RPMI8226 (cell line): ENCODE data around the gene BRD2.

Experiments
- DNase-seq: peaks from one replicate; pipeline ENCODE4 v3.0.0-alpha.2; 2015

The BRD2 gene

GRCh38 chr6:32973144-32974015 is 5.0 kb downstream of the BRD2 start:
- DNase-seq = peak; percentile 67

- peak; percentile 64 for DNase-seq
These were observed 5.6 kb downstream of the BRD2 start for GRCh38 chr6:32974016-32974333.

- no peak for DNase-seq
These were observed 6.3 kb downstream of the BRD2 start for GRCh38 chr6:32974541-32975308.

GRCh38 chr6:32975886-32976285 is 7.5 kb downstream of the BRD2 start:
- DNase-seq = no peak

GRCh38 chr6:32976334-32977069 is 8.1 kb downstream of the BRD2 start:
- no peak for DNase-seq

GRCh38 chr6:32977272-32977952 is 9.0 kb downstream of the BRD2 start:
- DNase-seq = no peak

- no peak for DNase-seq
These were observed 9.5 kb downstream of the BRD2 start for GRCh38 chr6:32977953-32978324.

- DNase-seq = no peak
These were observed 11.5 kb downstream of the BRD2 start for GRCh38 chr6:32979720-32980487.

- DNase-seq = no peak
These were observed 12.2 kb downstream of the BRD2 start for GRCh38 chr6:32980488-32981038.

GRCh38 chr6:32982084-32982701 is 13.8 kb downstream of the BRD2 start:
- DNase-seq = peak; percentile 31

GRCh38 chr6:32982702-32983492 is 14.5 kb downstream of the BRD2 start:
- DNase-seq = no peak

- no peak for DNase-seq
These were observed 15.1 kb downstream of the BRD2 start for GRCh38 chr6:32983493-32983848.

GRCh38 chr6:32983964-32984621 is 15.7 kb downstream of the BRD2 start:
- no peak for DNase-seq

GRCh38 chr6:32984622-32985389 is 16.4 kb downstream of the BRD2 start:
- peak; percentile 94 for DNase-seq

- no peak for DNase-seq
These were observed 21.0 kb downstream of the BRD2 start for GRCh38 chr6:32989368-32989767.

- no peak for DNase-seq
These were observed 23.6 kb downstream of the BRD2 start for GRCh38 chr6:32991972-32992371.

GRCh38 chr6:32993363-32993973 is 25.1 kb downstream of the BRD2 start:
- no peak for DNase-seq

- DNase-seq = no peak
These were observed 27.1 kb downstream of the BRD2 start for GRCh38 chr6:32995448-32995847.

GRCh38 chr6:33000055-33000454 is 31.7 kb downstream of the BRD2 start:
- DNase-seq = peak; percentile 75
